Measurements from ENCODE around the gene LGALSL. TPM values are rescaled to one million over a fixed set of nuclear protein-coding genes. Genes with fewer than 3 reads are reported as not detected.

Gene LGALSL
- total RNA-seq, 2 donors from 2014 or later, result 15.8 to 19.3 TPM

- DNase-seq (ENCODE audit: low spot score), result no peak
- no peak for TF ChIP-seq CTCF (IDR thresholded peaks at IDR 0.05)
- H3K27ac ChIP-seq, result no peak overlapping the region
- no peaks in the 10 kb centered on the region for H3K9me3 ChIP-seq
- no peak for ATAC-seq (ENCODE audit: insufficient number of reproducible peaks, low FRiP score, low read depth)
- no peak overlapping the region for H3K4me3 ChIP-seq
- H3K27me3 ChIP-seq (replicated peaks; ENCODE audit: insufficient read depth), result no peaks in the 10 kb centered on the region
- no peaks in the 10 kb centered on the region for H3K4me1 ChIP-seq (ENCODE audit: control insufficient read depth in 1 of 2, low read depth in 2 of 2)
- H3K36me3 ChIP-seq, result no peaks in the 10 kb centered on the region
These were observed 16.9 kb downstream of the LGALSL start for GRCh38 chr2:64470766-64471295.

GRCh38 chr2:64471600-64471999 lies 17.6 kb downstream of the LGALSL start:
- Histone ChIP-seq H3K4me3 (no peak overlapping the region), H3K4me1 (ENCODE audit: control insufficient read depth in 1 of 2, low read depth in 2 of 2) (no peaks in the 10 kb centered on the region), H3K9me3 (no peaks in the 10 kb centered on the region), H3K27me3 (replicated peaks; ENCODE audit: insufficient read depth) (no peaks in the 10 kb centered on the region), H3K27ac (no peak overlapping the region), H3K36me3 (no peaks in the 10 kb centered on the region)
- ATAC-seq (ENCODE audit: insufficient number of reproducible peaks, low FRiP score, low read depth) (no peak), DNase-seq (ENCODE audit: low spot score) (no peak)
- TF ChIP-seq CTCF (IDR thresholded peaks at IDR 0.05), result no peak

GRCh38 chr2:64472881-64473280 lies 18.9 kb downstream of the LGALSL start:
- no peak overlapping the region for H3K4me3 ChIP-seq
- DNase-seq (ENCODE audit: low spot score), result no peak
- H3K27ac ChIP-seq, result no peak overlapping the region
- no peaks in the 10 kb centered on the region for H3K4me1 ChIP-seq (ENCODE audit: control insufficient read depth in 1 of 2, low read depth in 2 of 2)
- no peaks in the 10 kb centered on the region for H3K27me3 ChIP-seq (replicated peaks; ENCODE audit: insufficient read depth)
- no peaks in the 10 kb centered on the region for H3K36me3 ChIP-seq
- no peak for TF ChIP-seq CTCF (IDR thresholded peaks at IDR 0.05)
- ATAC-seq (ENCODE audit: insufficient number of reproducible peaks, low FRiP score, low read depth), result no peak
- no peaks in the 10 kb centered on the region for H3K9me3 ChIP-seq

GRCh38 chr2:64474121-64474571 lies 20.2 kb downstream of the LGALSL start:
- no peak for DNase-seq (ENCODE audit: low spot score)
- H3K9me3 ChIP-seq, result no peaks in the 10 kb centered on the region
- H3K27ac ChIP-seq, result no peak overlapping the region
- no peak for TF ChIP-seq CTCF (IDR thresholded peaks at IDR 0.05)
- H3K27me3 ChIP-seq (replicated peaks; ENCODE audit: insufficient read depth), result no peaks in the 10 kb centered on the region
- no peak overlapping the region for H3K4me3 ChIP-seq
- no peak for ATAC-seq (ENCODE audit: insufficient number of reproducible peaks, low FRiP score, low read depth)
- H3K36me3 ChIP-seq, result no peaks in the 10 kb centered on the region
- H3K4me1 ChIP-seq (ENCODE audit: control insufficient read depth in 1 of 2, low read depth in 2 of 2), result no peaks in the 10 kb centered on the region

- no peak for DNase-seq (ENCODE audit: low spot score)
- H3K9me3 ChIP-seq, result no peaks in the 10 kb centered on the region
- ATAC-seq (ENCODE audit: insufficient number of reproducible peaks, low FRiP score, low read depth), result no peak
- no peaks in the 10 kb centered on the region for H3K4me1 ChIP-seq (ENCODE audit: control insufficient read depth in 1 of 2, low read depth in 2 of 2)
- no peaks in the 10 kb centered on the region for H3K27me3 ChIP-seq (replicated peaks; ENCODE audit: insufficient read depth)
- H3K36me3 ChIP-seq, result no peaks in the 10 kb centered on the region
- H3K27ac ChIP-seq, result no peak overlapping the region
- no peak for TF ChIP-seq CTCF (IDR thresholded peaks at IDR 0.05)
- H3K4me3 ChIP-seq, result no peak overlapping the region
These were observed 20.7 kb downstream of the LGALSL start for GRCh38 chr2:64474636-64475035.

Measured in thoracic aorta (tissue), 2 donors.